GM12878 (cell line): ENCODE results near the gene CDK4. TPM values are rescaled to one million over a fixed set of nuclear protein-coding genes. Genes with fewer than 3 reads are reported as not detected.

ENCODE experiments used
- ATAC-seq: fragments of 200-7000 bp; cut with Tn5 transposase; 3 replicates; pipeline ENCODE4 v1.9.1; 2020; ENCODE audit warnings: mild to moderate bottlenecking, moderate library complexity
- BruUV-seq: library from RNA; stranded (reverse); fragments of 400-500 nt; replicated peaks from 2 replicates; lab custom pipeline; 2021; lab: Mats Ljungman, UMichigan
- CTCF ChIA-PET: fragments of 300-600 bp; sonication (Branson Sonifier 250); formaldehyde crosslinking; extraction: SDS; loops from one replicate; lab custom pipeline; 2021; ENCODE audit warnings: inconsistent platforms; lab: Yijun Ruan, JAX
- POLR2A ChIA-PET: fragments of 350-600 bp; formaldehyde crosslinking; extraction: SDS; loops from one replicate; lab custom pipeline; 2021; ENCODE audit warnings: inconsistent platforms; lab: Charles Lee
- RAD21 ChIA-PET: fragments of 300-600 bp; sonication (Branson Sonifier 250); formaldehyde crosslinking; loops from one replicate; lab custom pipeline; 2023; ENCODE audit warnings: antibody characterized with exemption; ENCODE audit not compliant: unreplicated experiment; lab: Charles Lee
- SMC1A ChIA-PET: fragments of 300-600 bp; sonication (Branson Sonifier 250); formaldehyde crosslinking; loops from one replicate; lab custom pipeline; 2023; ENCODE audit not compliant: unreplicated experiment, uncharacterized antibody; lab: Charles Lee
- DNase-seq: peaks from one replicate; pipeline ENCODE4 v3.0.0-alpha.2; 2011; ENCODE audit warnings: low read depth, low spot score
- FAIRE-seq: peaks from 3 replicates; lab custom pipeline; 2011; peaks lifted over from hg19 to GRCh38; lab: Jason Lieb, UNC
- H2AFZ ChIP-seq: 2 replicates; pipeline ENCODE4 v1.6.0; 2011; ENCODE audit warnings: low read depth, low read length, control low read depth; ENCODE audit not compliant: control insufficient read depth
- H3K27ac ChIP-seq: 2 replicates; pipeline ENCODE4 v1.5.1; 2011; ENCODE audit warnings: control low read depth; ENCODE audit not compliant: control insufficient read depth, insufficient read depth
- H3K27me3 ChIP-seq, 2 experiments: replicated peaks in 1 of 2; 2 replicates each; pipeline versions ENCODE4 v1.6.0 to v1.6.1; 2011; ENCODE audit warnings: low read length in 1 of 2; ENCODE audit not compliant: control insufficient read depth in 2 of 2, insufficient read depth in 2 of 2
- H3K36me3 ChIP-seq, 2 experiments: 2 replicates each; pipeline ENCODE4 v1.5.1; 2011; ENCODE audit warnings: low read length in 1 of 2; ENCODE audit not compliant: control insufficient read depth in 2 of 2, insufficient read depth in 2 of 2
- H3K4me1 ChIP-seq: 2 replicates; pipeline ENCODE4 v1.6.1; 2011; ENCODE audit warnings: mild to moderate bottlenecking, low read length, moderate library complexity, mixed read lengths; ENCODE audit not compliant: control insufficient read depth, insufficient read depth
- H3K4me2 ChIP-seq: 2 replicates; pipeline ENCODE4 v1.6.0; 2011; ENCODE audit warnings: control low read depth; ENCODE audit not compliant: control insufficient read depth, insufficient read depth
- H3K4me3 ChIP-seq: fragments of 200-600 bp; sonication (generic); 2 replicates; pipeline ENCODE4 v1.5.1; 2016
- H3K79me2 ChIP-seq: 2 replicates; pipeline ENCODE4 v1.6.0; 2011; ENCODE audit warnings: low read length; ENCODE audit not compliant: control insufficient read depth, insufficient read depth
- H3K9ac ChIP-seq: 2 replicates; pipeline ENCODE4 v1.8.0; 2011; ENCODE audit warnings: low read length, control low read depth, mixed read lengths; ENCODE audit not compliant: control insufficient read depth, insufficient read depth
- H3K9me3 ChIP-seq: replicated peaks from 3 replicates; pipeline ENCODE4 v1.5.1; 2011; ENCODE audit warnings: mild to moderate bottlenecking, low read length; ENCODE audit not compliant: control insufficient read depth, insufficient read depth
- H4K20me1 ChIP-seq: 2 replicates; pipeline ENCODE4 v1.6.0; 2011; ENCODE audit not compliant: control insufficient read depth, insufficient read depth
- BACH1 ChIP-seq: fragments of 450-650 bp; IDR thresholded peaks from 2 replicates; pipeline ENCODE4 v1.6.1; 2017; ENCODE audit warnings: mild to moderate bottlenecking, borderline replicate concordance
- BCL11A ChIP-seq: IDR thresholded peaks from 2 replicates; pipeline ENCODE4 v1.6.1; 2011; ENCODE audit warnings: low read depth, low read length
- BCL3 ChIP-seq: IDR thresholded peaks from 2 replicates; pipeline ENCODE4 v1.6.1; 2011; ENCODE audit warnings: borderline replicate concordance, low read depth, mild to moderate bottlenecking, moderate library complexity, low read length; ENCODE audit not compliant: insufficient read depth, poor library complexity, severe bottlenecking
- CBFB ChIP-seq: IDR thresholded peaks from 2 replicates; pipeline ENCODE4 v1.6.1; 2016; ENCODE audit warnings: antibody characterized with exemption, low read depth
- CBX5 ChIP-seq: sonication (generic); IDR thresholded peaks from 2 replicates; pipeline ENCODE4 v1.6.1; 2016; ENCODE audit warnings: low read depth, moderate library complexity, mild to moderate bottlenecking, inconsistent platforms
- FOXM1 ChIP-seq: IDR thresholded peaks from 2 replicates; pipeline ENCODE4 v1.6.1; 2012; ENCODE audit warnings: low read depth, mild to moderate bottlenecking, inconsistent platforms, low read length, moderate library complexity
- MEF2B ChIP-seq: fragments of 450-650 bp; IDR thresholded peaks from 2 replicates; pipeline ENCODE4 v1.6.1; 2018; ENCODE audit warnings: mild to moderate bottlenecking, moderate library complexity; ENCODE audit not compliant: partially characterized antibody, poor library complexity, severe bottlenecking
- MTA2 ChIP-seq: fragments of 450-650 bp; IDR thresholded peaks from 2 replicates; pipeline ENCODE4 v1.6.1; 2016; ENCODE audit warnings: low read depth, mild to moderate bottlenecking, moderate library complexity
- MXI1 ChIP-seq: fragments of 150-350 bp; IDR thresholded peaks from 2 replicates; pipeline ENCODE4 v1.6.1; 2011; ENCODE audit warnings: low read depth, mild to moderate bottlenecking, inconsistent platforms, low read length, improper control_type of control experiment
- MYC ChIP-seq: IDR thresholded peaks from 2 replicates; pipeline ENCODE4 v1.6.1; 2011; ENCODE audit warnings: mild to moderate bottlenecking, low read length, moderate library complexity, inconsistent platforms; ENCODE audit not compliant: insufficient read depth, insufficient replicate concordance, insufficient read length, severe bottlenecking
- NFIC ChIP-seq: IDR thresholded peaks from 2 replicates; pipeline ENCODE4 v1.6.1; 2012; ENCODE audit warnings: low read depth, mild to moderate bottlenecking, inconsistent platforms, low read length, moderate library complexity
- RB1 ChIP-seq: fragments of 450-650 bp; formaldehyde crosslinking; IDR thresholded peaks from 2 replicates; pipeline ENCODE4 v1.6.1; 2017; ENCODE audit warnings: mild to moderate bottlenecking, borderline replicate concordance
- SMC3 ChIP-seq: IDR thresholded peaks from 2 replicates; pipeline ENCODE4 v1.6.1; 2011; ENCODE audit warnings: low read length, improper control_type of control experiment, borderline replicate concordance
- STAT3 ChIP-seq: IDR thresholded peaks from 2 replicates; pipeline ENCODE4 v1.6.1; 2011; ENCODE audit warnings: low read depth, low read length, improper control_type of control experiment
- YY1 ChIP-seq: IDR thresholded peaks from 2 replicates; pipeline ENCODE4 v1.6.1; 2011; ENCODE audit warnings: low read depth, mild to moderate bottlenecking, low read length
- ZNF24 ChIP-seq: fragments of 450-650 bp; IDR thresholded peaks from 2 replicates; pipeline ENCODE4 v1.6.1; 2017; ENCODE audit warnings: antibody characterized with exemption, mild to moderate bottlenecking
- ZNF384 ChIP-seq: IDR thresholded peaks from 2 replicates; pipeline ENCODE4 v1.6.1; 2012; ENCODE audit warnings: low read depth, mild to moderate bottlenecking, low read length, improper control_type of control experiment, borderline replicate concordance
- WGBS: methylation state at CpG from one replicate; pipeline ENCODE4 v1.1.6; 2016; ENCODE audit warnings: low lambda C conversion rate; ENCODE audit not compliant: insufficient replicate concordance, insufficient coverage; ENCODE audit errors: missing lambda C conversion rate; 5-methylcytosine and 5-hydroxymethylcytosine counted together
- in situ Hi-C: fragments of 300-500 bp; cut with MboI; formaldehyde crosslinking; loops from 9 replicates; pipeline ENCODE4 v1.14.3; 2018; ENCODE audit warnings: mixed read lengths
- intact Hi-C: fragments of 100-400 bp; cut with micrococcal nuclease; formaldehyde crosslinking; loops from one replicate; pipeline ENCODE4 v1.14.2; 2022; ENCODE audit not compliant: unreplicated experiment
- polyA plus RNA-seq, 11 experiments: library from polyadenylated mRNA; depleted of rRNA in 4 of 11; unstranded in 6 of 11; stranded (reverse) in 5 of 11; fragments of >200 nt; fragmentation: Nextera tagmentation in 4 of 11; fragmentation: Illumina TruSeq in 1 of 11; extraction: Ambion mirVana in 4 of 11; extraction: Trizol in 1 of 11; gene quantifications; 1 replicate in 1 of 11; 2 replicates in 10 of 11; pipeline versions ENCODE4 v1.2.1 to v1.2.3, GENCODE V29; 2011 to 2016; ENCODE audit warnings: inconsistent platforms in 2 of 11, missing spikeins in 2 of 11, low read depth in 1 of 11
- total RNA-seq, 4 experiments: library from RNA; depleted of rRNA in 3 of 4; stranded (reverse); fragments of >200 nt in 3 of 4; fragmentation: Illumina TruSeq in 1 of 4; extraction: Trizol in 1 of 4; gene quantifications; 2 replicates each; pipeline versions ENCODE4 v1.2.1 to v1.2.3, GENCODE V29; 2013 to 2021

CDK4 gene
- total and polyA plus RNA-seq, 10 of the 15 experiments (the other 5 are each of a cell fraction or from before 2014, with no cell fraction given): 26.1 to 385 (median 221) TPM

- TF ChIP-seq MTA2: no peak
- no peak for TF ChIP-seq BACH1
- TF ChIP-seq BCL11A: no peak
- no peak for TF ChIP-seq MEF2B
These were observed 20.6 kb upstream of the CDK4 start, which contains the start of gene EEF1AKMT3 (continued) for GRCh38 chr12:57772429-57773322.

GRCh38 chr12:57771873-57772428 lies 19.8 kb upstream of the CDK4 start, which contains the start of gene METTL1:
METTL1 (minus strand) TSS chr12:57772105; CDS start chr12:57772083, 22 bp downstream.
- H3K27me3 ChIP-seq: no peaks in the 10 kb centered on the region
- no peaks in the 10 kb centered on the region for H3K9me3 ChIP-seq
- SMC1A ChIA-PET: interaction anchor here (0.7 to 0.8 kb wide), 3 partner anchors 12 to 27 kb away, joined by 4 to 5 read pairs (median 4); partner anchors contain the start of gene TSPAN31
- in situ Hi-C loops (no loop called here), intact Hi-C loops (loop anchor here (1.0 kb wide), 1 partner anchor 16 kb away; no protein-coding TSS in a partner anchor)
- peaks cover 3% of the 10 kb centered on the region for H3K4me1 ChIP-seq
- BruUV-seq: no TSS peak
- peaks cover 0 to 4% of the 10 kb centered on the region in 2 experiments; a peak in 2 of 4 replicates for H3K36me3 ChIP-seq
- peak; percentile 94 for ATAC-seq
- POLR2A ChIA-PET: interaction anchor here (0.9 to 1.9 kb wide), 6 partner anchors 11 to 158 kb away, joined by 3 to 11 read pairs (median 4); partner anchors contain the start of gene TSFM
- peak within 1 kb of the TSS; percentile 90 for H2AFZ ChIP-seq
- CTCF ChIA-PET: interaction anchor here (1.0 to 1.8 kb wide), 5 partner anchors 9 to 127 kb away, joined by 5 to 19 read pairs (median 6); partner anchors contain the start of gene TSFM
- H3K4me3 ChIP-seq: peak within 1 kb of the TSS; percentile 90
- peak; percentile 86 for FAIRE-seq
- no peaks in the 10 kb centered on the region for H3K79me2 ChIP-seq
- H4K20me1 ChIP-seq: no peaks in the 10 kb centered on the region
- H3K9ac ChIP-seq: peak within 1 kb of the TSS; percentile 83
- peak within 1 kb of the TSS; percentile 82 for H3K27ac ChIP-seq
- peak within 1 kb of the TSS; percentile 99 for H3K4me2 ChIP-seq
- WGBS: under 1% methylated on average over 27 of the region's 28 CpGs
- RAD21 ChIA-PET: interaction anchor here (0.6 to 1.2 kb wide), 3 partner anchors 10 to 189 kb away, joined by 3 to 6 read pairs (median 4); no protein-coding TSS in a partner anchor
- peak; percentile 83 for DNase-seq
- TF ChIP-seq ZNF384 (no peak), CBX5 (no peak), CBFB (peak; percentile 64; the same call in 1 of the 2 replicates), NFIC (no peak), STAT3 (no peak), MXI1 (peak; percentile 100), ZNF24 (no peak), YY1 (peak; percentile 96), BCL3 (no peak), MEF2B (peak; percentile 26), FOXM1 (no peak), SMC3 (no peak), RB1 (peak; percentile 67; the same call in 1 of the 2 replicates), MYC (peak; percentile 99)
